Mucosa of stomach (tissue), 1 donor: ENCODE data around the gene TRAF2.
"Not testable (repeated sequence)": the region's sequence is repeated elsewhere in the genome, so short reads cannot be mapped to it uniquely, and the experiment has no call there.

ENCODE experiments used
- H3K27me3 ChIP-seq: one replicate; pipeline ENCODE4 v1.7.0; 2013; ENCODE audit warnings: mild to moderate bottlenecking, low read length; ENCODE audit not compliant: control insufficient read depth, insufficient read depth
- H3K36me3 ChIP-seq: one replicate; pipeline ENCODE4 v1.7.0; 2013; ENCODE audit warnings: low read length; ENCODE audit not compliant: control insufficient read depth, insufficient read depth
- H3K4me1 ChIP-seq: one replicate; pipeline ENCODE4 v1.7.0; 2013; ENCODE audit warnings: mild to moderate bottlenecking, low read length; ENCODE audit not compliant: control insufficient read depth, insufficient read depth
- H3K4me3 ChIP-seq: one replicate; pipeline ENCODE4 v1.7.0; 2013; ENCODE audit warnings: low read length
- H3K9ac ChIP-seq: one replicate; pipeline ENCODE4 v1.7.0; 2013; ENCODE audit warnings: mild to moderate bottlenecking, low read length, moderate library complexity
- H3K9me3 ChIP-seq: one replicate; pipeline ENCODE4 v1.7.0; 2013; ENCODE audit warnings: mild to moderate bottlenecking, low read length, moderate library complexity; ENCODE audit not compliant: control insufficient read depth
- donor health status: Pancreatic carcinoma.

The TRAF2 gene

DNA sequence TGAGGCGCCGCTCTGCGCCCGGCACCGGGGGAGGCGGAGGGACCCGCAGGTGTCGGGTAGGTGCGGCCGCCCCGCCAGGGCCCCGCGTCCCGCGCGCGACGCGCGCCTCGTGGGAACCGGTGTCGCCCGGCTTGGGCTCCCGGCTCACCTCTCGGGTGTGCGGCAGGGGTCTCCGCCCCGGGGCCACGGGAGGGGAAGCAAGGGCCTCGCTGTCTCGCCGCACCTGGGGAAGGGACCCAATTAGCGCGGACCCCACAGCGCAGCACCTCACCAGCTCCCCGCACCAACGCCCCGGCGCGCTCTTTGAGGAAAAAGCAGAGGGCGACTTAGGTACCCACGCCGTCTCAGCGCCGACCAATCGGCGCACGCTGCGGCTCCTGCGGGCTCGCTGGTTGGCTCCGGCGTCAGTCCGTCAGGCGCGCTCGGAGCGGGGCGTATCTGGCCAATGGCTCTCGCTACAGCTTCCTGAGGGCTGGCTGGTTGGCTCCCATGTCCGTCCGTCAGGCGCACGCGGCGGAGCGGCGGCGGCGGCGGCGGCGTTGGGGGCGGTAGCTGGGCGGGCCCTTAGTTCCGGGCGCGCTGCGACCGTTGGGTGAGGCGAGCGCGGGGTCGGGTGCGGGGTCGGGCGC lies at the start of gene TRAF2:
TRAF2 (plus strand) TSS at position 567 of the 629 bp plus-strand sequence. CDS start 12,225 bp downstream, outside the sequence.
- peaks cover 25% of the 10 kb centered on the region for H3K4me1 ChIP-seq
- H3K4me3 ChIP-seq: peak within 1 kb of the TSS; percentile 27
- peak within 1 kb of the TSS; percentile 73 for H3K9ac ChIP-seq
- H3K27me3 ChIP-seq: no peaks in the 10 kb centered on the region
- H3K36me3 ChIP-seq: no peaks in the 10 kb centered on the region
- H3K9me3 ChIP-seq: no peaks in the 10 kb centered on the region

- Histone ChIP-seq H3K36me3 (no peaks in the 10 kb centered on the region), H3K9ac (no peak overlapping the region), H3K4me1 (peaks cover 21% of the 10 kb centered on the region), H3K4me3 (no peak overlapping the region), H3K9me3 (no peaks in the 10 kb centered on the region), H3K27me3 (no peaks in the 10 kb centered on the region)
Measured at GRCh38 chr9:136837146-136837855, 49.0 kb upstream of the TRAF2 start.

DNA sequence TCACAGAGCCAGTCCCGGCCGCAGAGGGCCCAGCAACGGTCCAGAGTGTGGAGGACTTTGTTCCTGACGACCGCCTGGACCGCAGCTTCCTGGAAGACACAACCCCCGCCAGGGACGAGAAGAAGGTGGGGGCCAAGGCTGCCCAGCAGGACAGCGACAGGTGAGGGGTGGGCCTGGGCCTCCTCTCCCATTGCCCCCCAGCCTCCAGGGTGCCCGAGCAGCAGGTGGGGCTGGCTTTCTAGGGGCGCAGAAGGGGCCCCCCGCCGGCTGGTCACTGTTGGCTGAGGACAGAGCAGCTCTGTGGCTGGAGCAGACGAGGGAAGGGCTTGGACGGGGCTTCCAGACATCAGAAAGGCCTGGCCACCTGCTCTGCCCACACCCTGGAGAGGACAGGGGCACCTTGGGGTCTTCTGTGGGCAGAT lies 48.4 kb upstream of the TRAF2 start:
- H3K36me3 ChIP-seq, H3K4me3 ChIP-seq, H3K9ac ChIP-seq, H3K9me3 ChIP-seq, H3K27me3 ChIP-seq: not testable (repeated sequence)
- H3K4me1 ChIP-seq: peaks cover 26% of the 10 kb centered on the region

- H3K4me1 ChIP-seq: peaks cover 32% of the 10 kb centered on the region
- no peak overlapping the region for H3K9ac ChIP-seq
- H3K27me3 ChIP-seq: no peaks in the 10 kb centered on the region
- H3K9me3 ChIP-seq: no peaks in the 10 kb centered on the region
- no peak overlapping the region for H3K4me3 ChIP-seq
- no peaks in the 10 kb centered on the region for H3K36me3 ChIP-seq
Measured at GRCh38 chr9:136838314-136839228, 47.7 kb upstream of the TRAF2 start.

DNA sequence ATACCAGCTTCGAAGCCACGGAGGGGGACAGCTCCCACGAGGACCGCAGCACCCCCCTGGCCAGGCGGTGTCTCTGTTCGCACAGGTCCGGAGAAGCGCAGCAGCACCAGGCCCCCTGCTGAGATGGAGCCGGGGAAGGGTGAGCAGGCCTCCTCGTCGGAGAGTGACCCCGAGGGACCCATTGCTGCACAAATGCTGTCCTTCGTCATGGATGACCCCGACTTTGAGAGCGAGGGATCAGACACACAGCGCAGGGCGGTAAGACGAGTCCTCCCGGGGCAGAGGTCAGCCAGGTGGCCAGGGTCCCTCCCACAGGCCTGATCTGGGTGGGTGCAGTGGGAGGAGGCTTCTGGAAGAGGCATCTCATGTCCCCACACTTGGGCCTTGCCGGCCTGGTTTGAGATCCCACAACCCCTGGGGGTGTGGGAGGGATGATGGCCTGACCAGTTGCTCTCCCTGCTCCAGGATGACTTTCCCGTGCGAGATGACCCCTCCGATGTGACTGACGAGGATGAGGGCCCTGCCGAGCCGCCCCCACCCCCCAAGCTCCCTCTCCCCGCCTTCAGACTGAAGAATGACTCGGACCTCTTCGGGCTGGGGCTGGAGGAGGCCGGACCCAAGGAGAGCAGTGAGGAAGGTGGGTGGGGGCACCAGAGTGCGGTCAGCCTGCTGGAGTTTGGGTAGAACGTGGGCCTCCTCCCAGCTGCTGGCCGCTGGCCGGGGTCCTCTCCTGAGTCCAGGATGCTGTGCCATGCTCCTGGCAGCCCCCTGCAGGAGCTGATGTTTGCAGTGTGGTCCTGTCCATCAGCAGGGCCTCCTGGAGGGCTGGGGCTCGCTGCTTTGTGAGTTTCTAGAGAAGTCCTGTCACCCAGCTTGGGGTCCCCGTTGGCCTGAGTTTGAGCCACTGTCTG lies 46.8 kb upstream of the TRAF2 start:
- H3K27me3 ChIP-seq: peaks cover 5% of the 10 kb centered on the region
- no peaks in the 10 kb centered on the region for H3K9me3 ChIP-seq
- peaks cover 32% of the 10 kb centered on the region for H3K4me1 ChIP-seq
- no peak overlapping the region for H3K9ac ChIP-seq
- H3K36me3 ChIP-seq: no peaks in the 10 kb centered on the region
- H3K4me3 ChIP-seq: no peak overlapping the region

- peaks cover 10% of the 10 kb centered on the region for H3K27me3 ChIP-seq
- no peaks in the 10 kb centered on the region for H3K36me3 ChIP-seq
- H3K4me3 ChIP-seq: no peak overlapping the region
- no peaks in the 10 kb centered on the region for H3K9me3 ChIP-seq
- peaks cover 32% of the 10 kb centered on the region for H3K4me1 ChIP-seq
- H3K9ac ChIP-seq: no peak overlapping the region
Measured at GRCh38 chr9:136840140-136840876, 46.0 kb upstream of the TRAF2 start.

DNA sequence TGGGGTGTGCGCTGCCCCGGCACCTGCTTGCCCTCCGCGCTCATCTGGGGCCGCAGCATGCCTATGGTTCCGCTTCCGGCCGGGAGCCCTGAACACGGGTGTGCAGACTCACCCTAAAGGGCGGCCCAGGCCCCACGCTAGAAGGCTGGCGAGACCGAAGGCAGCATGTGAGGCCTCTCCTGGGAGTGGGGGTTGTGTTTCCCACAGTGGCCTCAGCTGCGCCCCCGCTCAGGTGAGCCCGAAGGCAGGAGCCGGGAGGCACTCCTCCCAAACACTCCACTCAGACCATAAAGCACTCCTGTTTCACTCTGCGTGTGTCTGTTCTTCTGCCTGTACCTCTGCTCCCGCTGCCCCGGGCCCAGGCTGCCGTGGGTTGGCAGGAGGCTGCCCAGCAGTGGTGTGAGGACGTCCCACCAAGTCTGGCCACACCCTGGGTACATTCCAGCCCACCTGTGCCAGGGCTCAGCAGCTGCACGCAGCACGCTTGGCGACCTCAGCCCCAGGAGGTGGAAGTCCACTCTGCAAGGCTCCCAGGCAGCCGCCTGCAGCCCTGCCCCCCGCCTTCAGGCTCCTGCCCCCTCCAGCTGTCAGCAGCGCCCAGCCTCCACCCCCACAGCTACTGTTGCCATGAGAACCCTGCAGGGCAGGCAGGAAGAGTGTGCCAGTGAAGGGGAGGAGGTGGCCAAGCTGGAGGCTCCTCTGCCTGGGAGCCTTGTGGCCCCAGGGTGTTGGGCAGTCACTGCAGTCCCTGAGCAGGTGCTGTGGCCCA lies 45.3 kb upstream of the TRAF2 start:
- peaks cover 16% of the 10 kb centered on the region for H3K27me3 ChIP-seq
- H3K4me3 ChIP-seq: no peak overlapping the region
- peaks cover 32% of the 10 kb centered on the region for H3K4me1 ChIP-seq
- H3K36me3 ChIP-seq: no peaks in the 10 kb centered on the region
- no peaks in the 10 kb centered on the region for H3K9me3 ChIP-seq
- no peak overlapping the region for H3K9ac ChIP-seq

DNA sequence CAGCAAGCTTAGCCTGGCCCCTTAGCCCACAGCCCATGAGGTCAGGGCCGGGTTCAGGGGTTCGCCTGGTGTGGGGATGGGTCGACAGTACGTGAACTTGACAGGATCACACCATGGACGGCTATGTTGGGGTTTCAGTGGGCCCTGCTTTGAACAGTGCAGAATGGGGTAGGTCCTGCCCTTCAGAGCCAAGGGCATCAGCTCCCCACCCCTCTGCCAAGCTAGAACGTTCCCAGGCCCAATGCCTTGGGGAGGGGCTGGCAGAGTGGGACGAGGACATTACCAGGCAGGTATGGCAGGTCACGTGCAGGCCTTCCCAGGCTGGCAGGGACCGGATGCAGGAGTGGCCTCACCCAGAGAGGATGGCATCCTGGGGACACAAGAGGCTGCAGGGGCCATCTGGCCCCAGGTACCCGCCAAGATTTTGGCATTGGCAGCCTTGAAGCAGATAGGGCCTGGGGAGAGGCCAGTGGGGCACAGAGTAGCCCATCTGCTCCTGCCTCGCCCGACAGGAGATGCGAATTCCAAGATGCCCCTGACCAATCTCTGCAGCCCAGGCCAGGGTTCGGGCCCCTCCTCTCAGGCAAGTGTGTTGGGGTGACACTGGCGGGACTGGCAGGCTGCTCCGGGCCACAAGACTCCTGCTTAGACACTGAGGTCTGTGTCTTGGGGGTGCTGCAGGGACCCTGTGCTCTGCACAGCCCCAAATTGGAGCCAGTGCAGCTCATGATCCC lies 44.5 kb upstream of the TRAF2 start:
- peak overlapping the region; percentile 34 for H3K9ac ChIP-seq
- not testable (repeated sequence) for H3K9me3 ChIP-seq, H3K4me3 ChIP-seq, H3K36me3 ChIP-seq
- H3K4me1 ChIP-seq: peaks cover 36% of the 10 kb centered on the region
- peaks cover 23% of the 10 kb centered on the region for H3K27me3 ChIP-seq

GRCh38 chr9:136842380-136842948 lies 43.9 kb upstream of the TRAF2 start, which contains the start of gene AJM1:
TSS of gene AJM1 (plus strand) at chr9:136842478. CDS start at chr9:136844415, 1,937 bp downstream.
- H3K9ac ChIP-seq: peak within 1 kb of the TSS; percentile 34
- H3K36me3 ChIP-seq, H3K9me3 ChIP-seq, H3K4me3 ChIP-seq: not testable (repeated sequence)
- peaks cover 36% of the 10 kb centered on the region for H3K4me1 ChIP-seq
- peaks cover 29% of the 10 kb centered on the region for H3K27me3 ChIP-seq
